ENCODE measurements around the gene DPP4.

DPP4 gene

GRCh38 chr2:161983331-161983651, 90.7 kb downstream of the DPP4 start:
- Histone ChIP-seq H3K27ac (ENCODE audit: extremely low read depth, low read depth, low read length) (no peak overlapping the region), H3K4me1 (ENCODE audit: control insufficient read depth, insufficient read depth, low read length) (no peaks in the 10 kb centered on the region), H3K9me3 (ENCODE audit: control insufficient read depth, insufficient read depth, low read depth, low read length) (no peaks in the 10 kb centered on the region), H3K4me3 (ENCODE audit: low read depth, low read length) (no peak overlapping the region), H3K36me3 (ENCODE audit: control insufficient read depth in 2 of 2, insufficient read depth in 1 of 2, low read length in 2 of 2) (no peaks in the 10 kb centered on the region)
- ChIA-PET POLR2A (no interaction called here), CTCF (no interaction called here)
- no peak for TF ChIP-seq MZF1 (tag by site-specific recombination; IDR thresholded peaks at IDR 0.05; ENCODE audit: borderline replicate concordance)
- TF ChIP-seq GLIS2 (tag by site-specific recombination; IDR thresholded peaks at IDR 0.05) = no peak
- no peak for TF ChIP-seq ZNF654 (tag by site-specific recombination; IDR thresholded peaks at IDR 0.05; ENCODE audit: low read depth)
- no peak for TF ChIP-seq ZNF366 (tag by site-specific recombination; conservative IDR thresholded peaks at IDR 0.05)
- TF ChIP-seq, protein P1, sequence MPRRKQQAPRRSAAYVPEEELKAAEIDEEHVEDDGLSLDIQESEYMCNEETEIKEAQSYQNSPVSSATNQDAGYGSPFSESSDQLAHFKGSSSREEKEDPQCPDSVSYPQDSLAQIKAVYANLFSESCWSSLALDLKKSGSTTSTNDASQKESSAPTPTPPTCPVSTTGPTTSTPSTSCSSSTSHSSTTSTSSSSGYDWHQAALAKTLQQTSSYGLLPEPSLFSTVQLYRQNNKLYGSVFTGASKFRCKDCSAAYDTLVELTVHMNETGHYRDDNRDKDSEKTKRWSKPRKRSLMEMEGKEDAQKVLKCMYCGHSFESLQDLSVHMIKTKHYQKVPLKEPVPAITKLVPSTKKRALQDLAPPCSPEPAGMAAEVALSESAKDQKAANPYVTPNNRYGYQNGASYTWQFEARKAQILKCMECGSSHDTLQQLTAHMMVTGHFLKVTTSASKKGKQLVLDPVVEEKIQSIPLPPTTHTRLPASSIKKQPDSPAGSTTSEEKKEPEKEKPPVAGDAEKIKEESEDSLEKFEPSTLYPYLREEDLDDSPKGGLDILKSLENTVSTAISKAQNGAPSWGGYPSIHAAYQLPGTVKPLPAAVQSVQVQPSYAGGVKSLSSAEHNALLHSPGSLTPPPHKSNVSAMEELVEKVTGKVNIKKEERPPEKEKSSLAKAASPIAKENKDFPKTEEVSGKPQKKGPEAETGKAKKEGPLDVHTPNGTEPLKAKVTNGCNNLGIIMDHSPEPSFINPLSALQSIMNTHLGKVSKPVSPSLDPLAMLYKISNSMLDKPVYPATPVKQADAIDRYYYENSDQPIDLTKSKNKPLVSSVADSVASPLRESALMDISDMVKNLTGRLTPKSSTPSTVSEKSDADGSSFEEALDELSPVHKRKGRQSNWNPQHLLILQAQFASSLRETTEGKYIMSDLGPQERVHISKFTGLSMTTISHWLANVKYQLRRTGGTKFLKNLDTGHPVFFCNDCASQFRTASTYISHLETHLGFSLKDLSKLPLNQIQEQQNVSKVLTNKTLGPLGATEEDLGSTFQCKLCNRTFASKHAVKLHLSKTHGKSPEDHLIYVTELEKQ (tag by site-specific recombination; IDR thresholded peaks at IDR 0.05; ENCODE audit: borderline replicate concordance) = no peak
- no peak for TF ChIP-seq ZNF174 (tag by site-specific recombination; IDR thresholded peaks at IDR 0.05)
- TF ChIP-seq ZNF214 (tag by site-specific recombination; IDR thresholded peaks at IDR 0.05; ENCODE audit: borderline replicate concordance) = no peak
- TF ChIP-seq ZNF530 (tag by site-specific recombination; IDR thresholded peaks at IDR 0.05; ENCODE audit: low read depth) = no peak
- TF ChIP-seq ZBTB44 (tag by site-specific recombination; IDR thresholded peaks at IDR 0.05) = no peak
- no peak for TF ChIP-seq ZNF449 (tag by site-specific recombination; IDR thresholded peaks at IDR 0.05)
- TF ChIP-seq TRIM28 (IDR thresholded peaks at IDR 0.05; ENCODE audit: borderline replicate concordance, low read length) = no peak
- no peak for TF ChIP-seq KLF16 (tag by site-specific recombination; IDR thresholded peaks at IDR 0.05)

- Histone ChIP-seq H3K4me1 (ENCODE audit: control insufficient read depth, insufficient read depth, low read length) (no peaks in the 10 kb centered on the region), H3K36me3 (ENCODE audit: control insufficient read depth in 2 of 2, insufficient read depth in 1 of 2, low read length in 2 of 2) (no peaks in the 10 kb centered on the region), H3K27ac (ENCODE audit: extremely low read depth, low read depth, low read length) (no peak overlapping the region), H3K9me3 (ENCODE audit: control insufficient read depth, insufficient read depth, low read depth, low read length) (no peaks in the 10 kb centered on the region), H3K4me3 (ENCODE audit: low read depth, low read length) (no peak overlapping the region)
- ChIA-PET CTCF (no interaction called here), POLR2A (no interaction called here)
- no peak for TF ChIP-seq ZNF24 (tag by site-specific recombination; IDR thresholded peaks at IDR 0.05)
- TF ChIP-seq EGR2 (tag by site-specific recombination; IDR thresholded peaks at IDR 0.05; ENCODE audit: low read depth) = no peak
- TF ChIP-seq, protein P2, sequence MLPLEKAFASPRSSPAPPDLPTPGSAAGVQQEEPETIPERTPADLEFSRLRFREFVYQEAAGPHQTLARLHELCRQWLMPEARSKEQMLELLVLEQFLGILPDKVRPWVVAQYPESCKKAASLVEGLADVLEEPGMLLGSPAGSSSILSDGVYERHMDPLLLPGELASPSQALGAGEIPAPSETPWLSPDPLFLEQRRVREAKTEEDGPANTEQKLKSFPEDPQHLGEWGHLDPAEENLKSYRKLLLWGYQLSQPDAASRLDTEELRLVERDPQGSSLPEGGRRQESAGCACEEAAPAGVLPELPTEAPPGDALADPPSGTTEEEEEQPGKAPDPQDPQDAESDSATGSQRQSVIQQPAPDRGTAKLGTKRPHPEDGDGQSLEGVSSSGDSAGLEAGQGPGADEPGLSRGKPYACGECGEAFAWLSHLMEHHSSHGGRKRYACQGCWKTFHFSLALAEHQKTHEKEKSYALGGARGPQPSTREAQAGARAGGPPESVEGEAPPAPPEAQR (tag by site-specific recombination; IDR thresholded peaks at IDR 0.05) = no peak
- no peak for TF ChIP-seq ZNF658 (tag by site-specific recombination; IDR thresholded peaks at IDR 0.05)
- TF ChIP-seq ZNF266 (tag by site-specific recombination; IDR thresholded peaks at IDR 0.05; ENCODE audit: low read depth) = no peak
- TF ChIP-seq, protein P3, sequence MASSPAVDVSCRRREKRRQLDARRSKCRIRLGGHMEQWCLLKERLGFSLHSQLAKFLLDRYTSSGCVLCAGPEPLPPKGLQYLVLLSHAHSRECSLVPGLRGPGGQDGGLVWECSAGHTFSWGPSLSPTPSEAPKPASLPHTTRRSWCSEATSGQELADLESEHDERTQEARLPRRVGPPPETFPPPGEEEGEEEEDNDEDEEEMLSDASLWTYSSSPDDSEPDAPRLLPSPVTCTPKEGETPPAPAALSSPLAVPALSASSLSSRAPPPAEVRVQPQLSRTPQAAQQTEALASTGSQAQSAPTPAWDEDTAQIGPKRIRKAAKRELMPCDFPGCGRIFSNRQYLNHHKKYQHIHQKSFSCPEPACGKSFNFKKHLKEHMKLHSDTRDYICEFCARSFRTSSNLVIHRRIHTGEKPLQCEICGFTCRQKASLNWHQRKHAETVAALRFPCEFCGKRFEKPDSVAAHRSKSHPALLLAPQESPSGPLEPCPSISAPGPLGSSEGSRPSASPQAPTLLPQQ (tag by site-specific recombination; IDR thresholded peaks at IDR 0.05) = no peak
- no peak for TF ChIP-seq ZNF610 (tag by site-specific recombination; IDR thresholded peaks at IDR 0.05; ENCODE audit: borderline replicate concordance)
Measured at GRCh38 chr2:161982548-161983330, 91.3 kb downstream of the DPP4 start.

Measured in HEK293 (cell line).